ENCODE data around the gene DUSP22. TPM values are rescaled to one million over a fixed set of nuclear protein-coding genes. Genes with fewer than 3 reads are reported as not detected.
A peak's percentile ranks its signal among the peaks of the same experiment; 100 is the strongest.

DUSP22 gene
- total and polyA plus RNA-seq, 2 experiments from 2014 or later = 12.8 to 36.8 TPM

DNA sequence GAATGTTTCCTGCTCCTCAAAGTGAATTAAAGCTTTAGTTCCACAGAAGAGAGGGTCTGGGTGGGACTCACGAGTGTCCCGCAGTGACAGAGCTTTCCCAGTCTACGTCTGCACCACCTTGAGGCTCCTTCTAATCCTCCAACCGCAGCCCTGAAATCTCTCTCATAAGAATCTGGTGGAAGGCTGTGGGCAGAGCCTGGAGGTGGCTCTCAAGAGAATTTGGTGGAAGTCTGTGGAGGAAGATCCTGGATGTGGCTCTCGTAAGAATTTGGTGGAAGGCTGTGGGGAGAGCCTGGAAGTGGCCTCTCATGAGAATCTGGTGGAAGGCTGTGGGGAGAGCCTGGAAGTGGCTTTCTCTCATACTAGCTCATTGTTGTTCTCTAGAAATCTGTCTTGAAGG lies 13.8 kb upstream of the DUSP22 start:
- H3K27me3 Mint-ChIP-seq (ENCODE audit: insufficient read depth, low read depth, poor library complexity) = peaks cover 6% of the 10 kb centered on the region
- Histone ChIP-seq H3K27ac (ENCODE audit: low read depth) (no peak overlapping the region), H3K79me2 (replicated peaks; ENCODE audit: insufficient read depth) (no peaks in the 10 kb centered on the region), H3F3A (replicated peaks; ENCODE audit: low read depth) (no peaks in the 10 kb centered on the region), H3K4me3 (no peak overlapping the region), H4K20me1 (replicated peaks; ENCODE audit: insufficient read depth) (no peaks in the 10 kb centered on the region), H3K4me1 (ENCODE audit: insufficient read depth) (no peaks in the 10 kb centered on the region), H3K27me3 (ENCODE audit: insufficient read depth) (no peaks in the 10 kb centered on the region), H3K4me2 (no peak overlapping the region), H3K36me3 (ENCODE audit: insufficient read depth) (no peaks in the 10 kb centered on the region), H3K9me2 (ENCODE audit: insufficient read depth) (no peaks in the 10 kb centered on the region; the same call in 1 of the 2 replicates), H2AFZ (peak overlapping the region; percentile 40; the same call in 1 of the 2 replicates)
- ATAC-seq (no peak; the same call in 2 of the 3 replicates), DNase-seq (ENCODE audit: low spot score) (no peak)
- TF ChIP-seq CREB1 (CRISPR knock-in tag; IDR thresholded peaks at IDR 0.05; ENCODE audit: low read depth) (no peak), EZH2phosphoT487 (IDR thresholded peaks at IDR 0.05; ENCODE audit: unreplicated experiment) (no peak), ZNF114 (CRISPR knock-in tag; IDR thresholded peaks at IDR 0.05) (no peak)
- TF ChIP-seq, protein P1, sequence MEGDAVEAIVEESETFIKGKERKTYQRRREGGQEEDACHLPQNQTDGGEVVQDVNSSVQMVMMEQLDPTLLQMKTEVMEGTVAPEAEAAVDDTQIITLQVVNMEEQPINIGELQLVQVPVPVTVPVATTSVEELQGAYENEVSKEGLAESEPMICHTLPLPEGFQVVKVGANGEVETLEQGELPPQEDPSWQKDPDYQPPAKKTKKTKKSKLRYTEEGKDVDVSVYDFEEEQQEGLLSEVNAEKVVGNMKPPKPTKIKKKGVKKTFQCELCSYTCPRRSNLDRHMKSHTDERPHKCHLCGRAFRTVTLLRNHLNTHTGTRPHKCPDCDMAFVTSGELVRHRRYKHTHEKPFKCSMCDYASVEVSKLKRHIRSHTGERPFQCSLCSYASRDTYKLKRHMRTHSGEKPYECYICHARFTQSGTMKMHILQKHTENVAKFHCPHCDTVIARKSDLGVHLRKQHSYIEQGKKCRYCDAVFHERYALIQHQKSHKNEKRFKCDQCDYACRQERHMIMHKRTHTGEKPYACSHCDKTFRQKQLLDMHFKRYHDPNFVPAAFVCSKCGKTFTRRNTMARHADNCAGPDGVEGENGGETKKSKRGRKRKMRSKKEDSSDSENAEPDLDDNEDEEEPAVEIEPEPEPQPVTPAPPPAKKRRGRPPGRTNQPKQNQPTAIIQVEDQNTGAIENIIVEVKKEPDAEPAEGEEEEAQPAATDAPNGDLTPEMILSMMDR (conservative IDR thresholded peaks at IDR 0.05; ENCODE audit: low read depth in 2 of 2) = no peak
- no peak overlapping the region for H3K4me3 Mint-ChIP-seq
- H3K9me3 Mint-ChIP-seq = peaks cover 59% of the 10 kb centered on the region
- H3K36me3 Mint-ChIP-seq (ENCODE audit: low read depth) = peaks cover 2% of the 10 kb centered on the region; the same call in 1 of the 3 replicates
- H3K27ac Mint-ChIP-seq = no peak overlapping the region
- no peaks in the 10 kb centered on the region for H3K4me1 Mint-ChIP-seq

DNA sequence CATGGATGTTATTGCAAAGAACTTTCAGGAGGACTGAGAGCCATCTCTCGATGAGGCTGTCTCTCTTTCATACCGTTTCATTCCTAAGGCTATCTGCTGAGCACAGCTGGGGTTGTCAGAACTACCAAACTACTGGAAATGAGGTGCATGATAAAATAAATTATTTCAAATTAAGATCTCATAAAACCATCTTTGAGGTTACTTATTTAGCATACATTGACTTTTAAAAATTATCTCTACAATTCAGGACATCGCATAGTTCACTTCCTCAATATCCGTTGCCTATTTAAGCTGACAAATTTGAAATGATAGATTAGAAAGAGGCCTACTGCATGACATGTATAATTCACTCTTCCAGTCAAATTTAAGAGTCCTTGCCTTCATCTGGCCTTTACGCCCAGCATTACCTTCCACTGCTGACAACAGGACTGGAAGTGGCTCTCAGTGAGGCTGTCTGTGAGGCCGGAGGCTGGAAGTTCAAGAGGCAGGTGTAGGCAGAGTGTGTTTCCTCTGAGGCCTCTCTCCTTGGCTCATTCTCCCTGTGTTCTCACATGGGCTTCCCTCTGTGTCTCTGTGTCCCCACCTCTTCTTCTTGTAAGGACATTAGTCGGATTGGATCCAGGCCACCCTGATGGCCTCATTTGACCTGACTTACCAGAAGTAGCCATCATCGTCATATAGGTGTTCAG lies 12.8 kb upstream of the DUSP22 start:
- Histone ChIP-seq H3K9me2 (ENCODE audit: insufficient read depth) (no peaks in the 10 kb centered on the region; the same call in 1 of the 2 replicates), H3F3A (replicated peaks; ENCODE audit: low read depth) (no peaks in the 10 kb centered on the region), H3K4me1 (ENCODE audit: insufficient read depth) (no peaks in the 10 kb centered on the region), H3K27me3 (ENCODE audit: insufficient read depth) (no peaks in the 10 kb centered on the region), H3K36me3 (ENCODE audit: insufficient read depth) (no peaks in the 10 kb centered on the region; the same call in 1 of the 2 replicates), H3K27ac (ENCODE audit: low read depth) (no peak overlapping the region), H3K79me2 (replicated peaks; ENCODE audit: insufficient read depth) (no peaks in the 10 kb centered on the region), H3K4me2 (no peak overlapping the region), H2AFZ (no peak overlapping the region), H3K4me3 (no peak overlapping the region), H4K20me1 (replicated peaks; ENCODE audit: insufficient read depth) (no peaks in the 10 kb centered on the region)
- Mint-ChIP-seq H3K4me3 (no peak overlapping the region), H3K4me1 (no peaks in the 10 kb centered on the region), H3K27me3 (ENCODE audit: insufficient read depth, low read depth, poor library complexity) (peaks cover 6% of the 10 kb centered on the region), H3K36me3 (ENCODE audit: low read depth) (peaks cover 2% of the 10 kb centered on the region; the same call in 1 of the 3 replicates), H3K27ac (no peak overlapping the region), H3K9me3 (peaks cover 64% of the 10 kb centered on the region)
- ATAC-seq (no peak), DNase-seq (ENCODE audit: low spot score) (no peak)
- TF ChIP-seq, protein P2, sequence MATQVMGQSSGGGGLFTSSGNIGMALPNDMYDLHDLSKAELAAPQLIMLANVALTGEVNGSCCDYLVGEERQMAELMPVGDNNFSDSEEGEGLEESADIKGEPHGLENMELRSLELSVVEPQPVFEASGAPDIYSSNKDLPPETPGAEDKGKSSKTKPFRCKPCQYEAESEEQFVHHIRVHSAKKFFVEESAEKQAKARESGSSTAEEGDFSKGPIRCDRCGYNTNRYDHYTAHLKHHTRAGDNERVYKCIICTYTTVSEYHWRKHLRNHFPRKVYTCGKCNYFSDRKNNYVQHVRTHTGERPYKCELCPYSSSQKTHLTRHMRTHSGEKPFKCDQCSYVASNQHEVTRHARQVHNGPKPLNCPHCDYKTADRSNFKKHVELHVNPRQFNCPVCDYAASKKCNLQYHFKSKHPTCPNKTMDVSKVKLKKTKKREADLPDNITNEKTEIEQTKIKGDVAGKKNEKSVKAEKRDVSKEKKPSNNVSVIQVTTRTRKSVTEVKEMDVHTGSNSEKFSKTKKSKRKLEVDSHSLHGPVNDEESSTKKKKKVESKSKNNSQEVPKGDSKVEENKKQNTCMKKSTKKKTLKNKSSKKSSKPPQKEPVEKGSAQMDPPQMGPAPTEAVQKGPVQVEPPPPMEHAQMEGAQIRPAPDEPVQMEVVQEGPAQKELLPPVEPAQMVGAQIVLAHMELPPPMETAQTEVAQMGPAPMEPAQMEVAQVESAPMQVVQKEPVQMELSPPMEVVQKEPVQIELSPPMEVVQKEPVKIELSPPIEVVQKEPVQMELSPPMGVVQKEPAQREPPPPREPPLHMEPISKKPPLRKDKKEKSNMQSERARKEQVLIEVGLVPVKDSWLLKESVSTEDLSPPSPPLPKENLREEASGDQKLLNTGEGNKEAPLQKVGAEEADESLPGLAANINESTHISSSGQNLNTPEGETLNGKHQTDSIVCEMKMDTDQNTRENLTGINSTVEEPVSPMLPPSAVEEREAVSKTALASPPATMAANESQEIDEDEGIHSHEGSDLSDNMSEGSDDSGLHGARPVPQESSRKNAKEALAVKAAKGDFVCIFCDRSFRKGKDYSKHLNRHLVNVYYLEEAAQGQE (IDR thresholded peaks at IDR 0.05; ENCODE audit: unreplicated experiment) = no peak
- TF ChIP-seq, protein P3, sequence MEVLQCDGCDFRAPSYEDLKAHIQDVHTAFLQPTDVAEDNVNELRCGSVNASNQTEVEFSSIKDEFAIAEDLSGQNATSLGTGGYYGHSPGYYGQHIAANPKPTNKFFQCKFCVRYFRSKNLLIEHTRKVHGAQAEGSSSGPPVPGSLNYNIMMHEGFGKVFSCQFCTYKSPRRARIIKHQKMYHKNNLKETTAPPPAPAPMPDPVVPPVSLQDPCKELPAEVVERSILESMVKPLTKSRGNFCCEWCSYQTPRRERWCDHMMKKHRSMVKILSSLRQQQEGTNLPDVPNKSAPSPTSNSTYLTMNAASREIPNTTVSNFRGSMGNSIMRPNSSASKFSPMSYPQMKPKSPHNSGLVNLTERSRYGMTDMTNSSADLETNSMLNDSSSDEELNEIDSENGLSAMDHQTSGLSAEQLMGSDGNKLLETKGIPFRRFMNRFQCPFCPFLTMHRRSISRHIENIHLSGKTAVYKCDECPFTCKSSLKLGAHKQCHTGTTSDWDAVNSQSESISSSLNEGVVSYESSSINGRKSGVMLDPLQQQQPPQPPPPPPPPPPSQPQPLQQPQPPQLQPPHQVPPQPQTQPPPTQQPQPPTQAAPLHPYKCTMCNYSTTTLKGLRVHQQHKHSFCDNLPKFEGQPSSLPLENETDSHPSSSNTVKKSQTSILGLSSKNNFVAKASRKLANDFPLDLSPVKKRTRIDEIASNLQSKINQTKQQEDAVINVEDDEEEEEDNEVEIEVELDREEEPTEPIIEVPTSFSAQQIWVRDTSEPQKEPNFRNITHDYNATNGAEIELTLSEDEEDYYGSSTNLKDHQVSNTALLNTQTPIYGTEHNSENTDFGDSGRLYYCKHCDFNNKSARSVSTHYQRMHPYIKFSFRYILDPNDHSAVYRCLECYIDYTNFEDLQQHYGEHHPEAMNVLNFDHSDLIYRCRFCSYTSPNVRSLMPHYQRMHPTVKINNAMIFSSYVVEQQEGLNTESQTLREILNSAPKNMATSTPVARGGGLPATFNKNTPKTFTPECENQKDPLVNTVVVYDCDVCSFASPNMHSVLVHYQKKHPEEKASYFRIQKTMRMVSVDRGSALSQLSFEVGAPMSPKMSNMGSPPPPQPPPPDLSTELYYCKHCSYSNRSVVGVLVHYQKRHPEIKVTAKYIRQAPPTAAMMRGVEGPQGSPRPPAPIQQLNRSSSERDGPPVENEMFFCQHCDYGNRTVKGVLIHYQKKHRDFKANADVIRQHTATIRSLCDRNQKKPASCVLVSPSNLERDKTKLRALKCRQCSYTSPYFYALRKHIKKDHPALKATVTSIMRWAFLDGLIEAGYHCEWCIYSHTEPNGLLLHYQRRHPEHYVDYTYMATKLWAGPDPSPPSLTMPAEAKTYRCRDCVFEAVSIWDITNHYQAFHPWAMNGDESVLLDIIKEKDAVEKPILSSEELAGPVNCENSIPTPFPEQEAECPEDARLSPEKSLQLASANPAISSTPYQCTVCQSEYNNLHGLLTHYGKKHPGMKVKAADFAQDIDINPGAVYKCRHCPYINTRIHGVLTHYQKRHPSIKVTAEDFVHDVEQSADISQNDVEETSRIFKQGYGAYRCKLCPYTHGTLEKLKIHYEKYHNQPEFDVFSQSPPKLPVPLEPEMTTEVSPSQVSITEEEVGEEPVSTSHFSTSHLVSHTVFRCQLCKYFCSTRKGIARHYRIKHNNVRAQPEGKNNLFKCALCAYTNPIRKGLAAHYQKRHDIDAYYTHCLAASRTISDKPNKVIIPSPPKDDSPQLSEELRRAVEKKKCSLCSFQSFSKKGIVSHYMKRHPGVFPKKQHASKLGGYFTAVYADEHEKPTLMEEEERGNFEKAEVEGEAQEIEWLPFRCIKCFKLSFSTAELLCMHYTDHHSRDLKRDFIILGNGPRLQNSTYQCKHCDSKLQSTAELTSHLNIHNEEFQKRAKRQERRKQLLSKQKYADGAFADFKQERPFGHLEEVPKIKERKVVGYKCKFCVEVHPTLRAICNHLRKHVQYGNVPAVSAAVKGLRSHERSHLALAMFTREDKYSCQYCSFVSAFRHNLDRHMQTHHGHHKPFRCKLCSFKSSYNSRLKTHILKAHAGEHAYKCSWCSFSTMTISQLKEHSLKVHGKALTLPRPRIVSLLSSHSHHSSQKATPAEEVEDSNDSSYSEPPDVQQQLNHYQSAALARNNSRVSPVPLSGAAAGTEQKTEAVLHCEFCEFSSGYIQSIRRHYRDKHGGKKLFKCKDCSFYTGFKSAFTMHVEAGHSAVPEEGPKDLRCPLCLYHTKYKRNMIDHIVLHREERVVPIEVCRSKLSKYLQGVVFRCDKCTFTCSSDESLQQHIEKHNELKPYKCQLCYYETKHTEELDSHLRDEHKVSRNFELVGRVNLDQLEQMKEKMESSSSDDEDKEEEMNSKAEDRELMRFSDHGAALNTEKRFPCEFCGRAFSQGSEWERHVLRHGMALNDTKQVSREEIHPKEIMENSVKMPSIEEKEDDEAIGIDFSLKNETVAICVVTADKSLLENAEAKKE (CRISPR knock-in tag; IDR thresholded peaks at IDR 0.05) = no peak
- no peak for TF ChIP-seq EZH2 (IDR thresholded peaks at IDR 0.05; ENCODE audit: low read depth, unreplicated experiment)
- no peak for TF ChIP-seq EZH2phosphoT487 (IDR thresholded peaks at IDR 0.05; ENCODE audit: unreplicated experiment)
